Measurements from ENCODE around the gene DLGAP4.

GRCh38 chr20:36447101-36447500 lies 141.0 kb downstream of the DLGAP4 start:
- TF ChIP-seq CHD4 (IDR thresholded peaks at IDR 0.05; ENCODE audit: borderline replicate concordance): no peak
- no peak for TF ChIP-seq CTCF (IDR thresholded peaks at IDR 0.05)
- TF ChIP-seq RAD21 (conservative IDR thresholded peaks at IDR 0.05 in 1 of 2, IDR thresholded peaks at IDR 0.05 in 1 of 2): no peak
- TF ChIP-seq PBX3 (IDR thresholded peaks at IDR 0.05): no peak
- TF ChIP-seq RFX5 (IDR thresholded peaks at IDR 0.05): no peak
- no peak for TF ChIP-seq REST (IDR thresholded peaks at IDR 0.05)
- TF ChIP-seq POLR2A (IDR thresholded peaks at IDR 0.05; ENCODE audit: low read length): no peak
- no peak for TF ChIP-seq SMC3 (IDR thresholded peaks at IDR 0.05)
- no peak for TF ChIP-seq CHD2 (IDR thresholded peaks at IDR 0.05; ENCODE audit: low read length, partially characterized antibody)
- no peak for TF ChIP-seq USF2 (IDR thresholded peaks at IDR 0.05)
- TF ChIP-seq EP300 (IDR thresholded peaks at IDR 0.05): no peak
- no peak for TF ChIP-seq ZSCAN20 (CRISPR knock-in tag; IDR thresholded peaks at IDR 0.05)
- no peak for TF ChIP-seq BHLHE40 (IDR thresholded peaks at IDR 0.05; ENCODE audit: low read depth, low read length)
